A673 (cell line): Measurements from ENCODE around the gene SPIRE1. TPM values are rescaled to one million over a fixed set of nuclear protein-coding genes. Genes with fewer than 3 reads are reported as not detected.

Experiments
- BruUV-seq: library from RNA; stranded (reverse); fragments of 400-500 nt; replicated peaks from 2 replicates; lab custom pipeline; 2021; lab: Mats Ljungman, UMichigan
- CTCF ChIA-PET: fragments of 300-600 bp; sonication (Branson Sonifier 250); formaldehyde crosslinking; loops from one replicate; lab custom pipeline; 2022; ENCODE audit warnings: antibody characterized with exemption; lab: Charles Lee
- POLR2A ChIA-PET: fragments of 300-600 bp; sonication (Branson Sonifier 250); formaldehyde crosslinking; loops from one replicate; lab custom pipeline; 2022; ENCODE audit warnings: antibody characterized with exemption; ENCODE audit not compliant: low non-redundant PET; lab: Charles Lee
- DNase-seq: peaks from one replicate; pipeline ENCODE4 v3.0.0-alpha.2; 2015; ENCODE audit warnings: low spot score
- H3K27ac ChIP-seq: fragments of 200-600 bp; sonication (generic); 2 replicates; pipeline ENCODE4 v1.5.1; 2016; ENCODE audit warnings: mixed run types, low read depth, mild to moderate bottlenecking, mixed read lengths, antibody characterized with exemption, low read length; ENCODE audit not compliant: poor library complexity, severe bottlenecking
- H3K27me3 ChIP-seq: fragments of 200-600 bp; sonication (generic); replicated peaks from 2 replicates; pipeline ENCODE4 v1.6.1; 2017; ENCODE audit warnings: mixed run types, low read depth, mild to moderate bottlenecking, mixed read lengths, antibody characterized with exemption, low read length; ENCODE audit not compliant: insufficient read depth, poor library complexity
- H3K36me3 ChIP-seq: fragments of 200-600 bp; sonication (generic); 2 replicates; pipeline ENCODE4 v1.6.1; 2016; ENCODE audit warnings: mixed run types, mild to moderate bottlenecking, mixed read lengths, antibody characterized with exemption, low read length; ENCODE audit not compliant: insufficient read depth, poor library complexity, severe bottlenecking
- H3K4me1 ChIP-seq: fragments of 200-600 bp; sonication (generic); 2 replicates; pipeline ENCODE4 v1.6.1; 2017; ENCODE audit warnings: mixed run types, mild to moderate bottlenecking, mixed read lengths, antibody characterized with exemption, low read length; ENCODE audit not compliant: insufficient read depth, poor library complexity, severe bottlenecking
- H3K4me3 ChIP-seq: fragments of 200-600 bp; sonication (generic); 2 replicates; pipeline ENCODE4 v1.5.1; 2016; ENCODE audit warnings: low read depth, mixed run types, mild to moderate bottlenecking, mixed read lengths, low read length; ENCODE audit not compliant: poor library complexity, severe bottlenecking
- H3K9me3 ChIP-seq: fragments of 200-600 bp; sonication (generic); 2 replicates; pipeline ENCODE4 v1.6.1; 2016; ENCODE audit warnings: mixed run types, low read depth, mild to moderate bottlenecking, mixed read lengths, antibody characterized with exemption, low read length; ENCODE audit not compliant: poor library complexity, severe bottlenecking
- CTCF ChIP-seq: fragments of 300-800, 200-600 bp; sonication (generic); conservative IDR thresholded peaks from 2 replicates; pipeline ENCODE4 v1.5.1; 2017; ENCODE audit warnings: low read depth, mild to moderate bottlenecking, antibody characterized with exemption, low read length, moderate library complexity, mixed read lengths
- EZH2 ChIP-seq: fragments of 200-600 bp; sonication (generic); IDR thresholded peaks from 2 replicates; pipeline ENCODE4 v1.6.1; 2017; ENCODE audit warnings: borderline replicate concordance, low read depth, mild to moderate bottlenecking, mixed read lengths, antibody characterized with exemption, low read length; ENCODE audit not compliant: poor library complexity, severe bottlenecking
- intact Hi-C: fragments of 100-400 bp; cut with micrococcal nuclease; formaldehyde crosslinking; loops from one replicate; pipeline ENCODE4 v1.10.0; 2022; ENCODE audit not compliant: unreplicated experiment
- total RNA-seq: library from RNA; stranded (reverse); gene quantifications from 2 replicates; pipeline ENCODE4 v1.2.3, GENCODE V29; 2021

Gene SPIRE1
- total RNA-seq, 1 experiment from 2014 or later: 18.1 TPM

DNA sequence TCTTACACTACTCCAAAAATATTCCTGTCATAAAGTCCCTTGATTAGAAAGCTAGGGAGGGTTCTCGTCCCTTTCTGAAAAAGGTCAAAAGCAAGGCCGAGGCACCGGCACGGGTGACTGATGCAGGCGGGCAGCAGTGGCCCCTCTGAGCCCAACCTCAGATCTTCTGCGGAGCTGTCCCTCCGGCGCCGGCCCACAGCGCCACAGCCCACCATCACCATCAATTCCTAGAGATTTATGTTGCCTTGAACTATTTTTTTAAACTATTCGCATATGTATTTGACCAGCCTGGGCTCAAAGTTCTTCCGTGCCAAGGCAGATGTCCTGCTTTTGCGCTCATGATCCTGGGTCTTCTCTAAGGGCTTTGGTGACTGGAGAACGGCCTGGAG lies 223.4 kb downstream of the SPIRE1 start:
- TF ChIP-seq EZH2: no peak
- TF ChIP-seq CTCF: no peak
- DNase-seq: no peak
- intact Hi-C loops: no loop called here
- CTCF ChIA-PET: no interaction called here
- Histone ChIP-seq H3K9me3 (no peaks in the 10 kb centered on the region), H3K27ac (no peak overlapping the region), H3K36me3 (peaks cover 3% of the 10 kb centered on the region), H3K4me1 (no peaks in the 10 kb centered on the region), H3K4me3 (no peak overlapping the region), H3K27me3 (no peaks in the 10 kb centered on the region)
- POLR2A ChIA-PET: no interaction called here
- no TSS peak for BruUV-seq

DNA sequence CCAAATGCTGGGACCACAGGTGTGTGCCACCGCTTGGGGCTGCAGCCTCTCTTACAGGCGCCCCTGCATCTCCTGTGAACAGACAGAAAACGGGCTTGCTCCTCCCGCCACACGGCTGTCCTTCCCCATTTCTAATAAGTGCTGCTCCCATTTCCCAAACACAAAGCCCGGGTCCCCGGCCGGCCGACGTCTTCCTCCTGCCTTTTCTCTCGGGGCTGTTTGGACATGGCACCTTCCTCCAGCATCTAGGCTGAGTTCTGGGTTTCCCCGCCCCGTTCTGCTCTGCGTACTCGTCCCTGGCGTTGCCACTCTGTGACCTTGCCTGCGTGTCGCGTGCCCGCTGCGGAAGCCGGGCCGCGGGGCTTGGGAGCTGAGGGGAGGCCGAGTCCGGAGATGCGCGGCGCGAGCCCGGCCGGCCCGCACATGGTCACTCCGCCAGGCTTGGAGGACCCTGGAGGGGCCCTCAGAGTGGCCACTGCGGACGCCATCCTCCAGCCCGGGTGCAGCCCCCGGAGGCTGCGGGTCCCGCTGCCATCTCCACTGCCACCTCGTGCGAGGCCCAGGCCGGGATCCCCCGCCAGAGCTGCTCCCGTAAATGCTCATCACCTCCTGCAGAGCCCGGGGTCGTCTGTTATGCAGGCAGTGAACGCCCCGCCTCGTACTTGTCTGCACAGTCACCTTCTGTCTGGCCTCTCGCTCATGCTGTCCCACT lies 223.9 kb downstream of the SPIRE1 start:
- Histone ChIP-seq H3K36me3 (peaks cover 3% of the 10 kb centered on the region), H3K4me3 (no peak overlapping the region), H3K27me3 (no peaks in the 10 kb centered on the region), H3K9me3 (no peaks in the 10 kb centered on the region), H3K4me1 (no peaks in the 10 kb centered on the region), H3K27ac (no peak overlapping the region)
- POLR2A ChIA-PET: no interaction called here
- TF ChIP-seq CTCF (no peak), EZH2 (no peak)
- no peak for DNase-seq
- no TSS peak for BruUV-seq
- CTCF ChIA-PET: no interaction called here
- intact Hi-C loops: no loop called here

DNA sequence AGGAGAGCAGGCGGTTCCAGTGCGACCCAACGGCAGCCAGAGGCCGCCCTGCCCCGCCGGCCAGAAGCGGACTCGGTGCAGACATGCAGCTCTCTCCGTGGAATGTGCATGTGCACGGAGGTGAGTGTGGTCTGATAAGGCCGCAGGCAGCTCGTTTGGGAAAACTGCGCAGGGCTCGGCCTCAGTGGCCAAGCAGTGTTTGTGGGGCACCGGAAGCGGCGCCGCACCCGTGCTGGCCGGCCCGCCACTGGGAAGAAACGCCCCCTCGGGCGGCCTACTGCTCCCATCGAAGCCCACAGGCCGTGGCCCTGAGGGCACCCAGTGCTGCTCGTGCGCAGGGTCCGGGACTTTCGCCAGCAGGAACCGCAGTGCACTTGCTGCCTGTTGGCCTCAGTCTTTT lies 225.0 kb downstream of the SPIRE1 start:
- TF ChIP-seq EZH2 (no peak), CTCF (no peak)
- POLR2A ChIA-PET: no interaction called here
- intact Hi-C loops: no loop called here
- Histone ChIP-seq H3K4me3 (no peak overlapping the region), H3K27me3 (no peaks in the 10 kb centered on the region), H3K9me3 (no peaks in the 10 kb centered on the region), H3K4me1 (no peaks in the 10 kb centered on the region), H3K36me3 (peaks cover 3% of the 10 kb centered on the region), H3K27ac (no peak overlapping the region)
- CTCF ChIA-PET: no interaction called here
- no peak for DNase-seq
- BruUV-seq: no TSS peak
